ENCODE data around the gene EEF2KMT.
"Not testable (repeated sequence)": the region's sequence is repeated elsewhere in the genome, so short reads cannot be mapped to it uniquely, and the experiment has no call there.

Gene EEF2KMT

GRCh38 chr16:5095145-5095830, 2.3 kb downstream of the EEF2KMT start:
- DNase-seq (ENCODE audit: low spot score): not testable (repeated sequence)

GRCh38 chr16:5093746-5094145, 3.8 kb downstream of the EEF2KMT start:
- not testable (repeated sequence) for DNase-seq (ENCODE audit: low spot score)

- not testable (repeated sequence) for DNase-seq (ENCODE audit: low spot score)
Measured at GRCh38 chr16:5093081-5093480, 4.5 kb downstream of the EEF2KMT start.

- DNase-seq (ENCODE audit: low spot score): not testable (repeated sequence)
Measured at GRCh38 chr16:5090592-5090991, 7.0 kb downstream of the EEF2KMT start.

- not testable (repeated sequence) for DNase-seq (ENCODE audit: low spot score)
Measured at GRCh38 chr16:5089911-5090555, 7.6 kb downstream of the EEF2KMT start.

GRCh38 chr16:5088936-5089335, 8.7 kb downstream of the EEF2KMT start:
- not testable (repeated sequence) for DNase-seq (ENCODE audit: low spot score)

- DNase-seq (ENCODE audit: low spot score): not testable (repeated sequence)
Measured at GRCh38 chr16:5088086-5088790, 9.4 kb downstream of the EEF2KMT start.

- not testable (repeated sequence) for DNase-seq (ENCODE audit: low spot score)
Measured at GRCh38 chr16:5085716-5086115, 11.9 kb downstream of the EEF2KMT start.

- peak; percentile 55 for DNase-seq (ENCODE audit: low spot score)
Measured at GRCh38 chr16:5084802-5085201, 12.8 kb downstream of the EEF2KMT start.

GRCh38 chr16:5084099-5084731, 13.4 kb downstream of the EEF2KMT start:
- not testable (repeated sequence) for DNase-seq (ENCODE audit: low spot score)

GRCh38 chr16:5083646-5084045, 13.9 kb downstream of the EEF2KMT start:
- not testable (repeated sequence) for DNase-seq (ENCODE audit: low spot score)

GRCh38 chr16:5080996-5081395, 16.6 kb downstream of the EEF2KMT start:
- DNase-seq (ENCODE audit: low spot score): not testable (repeated sequence)

GRCh38 chr16:5080461-5080860, 17.1 kb downstream of the EEF2KMT start:
- DNase-seq (ENCODE audit: low spot score): not testable (repeated sequence)

- no peak for DNase-seq (ENCODE audit: low spot score)
Measured at GRCh38 chr16:5078626-5079025, 19.0 kb downstream of the EEF2KMT start.

GRCh38 chr16:5077304-5077703, 20.3 kb downstream of the EEF2KMT start:
- DNase-seq (ENCODE audit: low spot score): no peak

GRCh38 chr16:5075637-5076036, 22.0 kb downstream of the EEF2KMT start:
- DNase-seq (ENCODE audit: low spot score): peak; percentile 33

- not testable (repeated sequence) for DNase-seq (ENCODE audit: low spot score)
Measured at GRCh38 chr16:5073771-5074170, 23.8 kb downstream of the EEF2KMT start.

- no peak for DNase-seq (ENCODE audit: low spot score)
Measured at GRCh38 chr16:5073279-5073629, 24.3 kb downstream of the EEF2KMT start.

- DNase-seq (ENCODE audit: low spot score): no peak
Measured at GRCh38 chr16:5072334-5073278, 25.0 kb downstream of the EEF2KMT start.

- peak; percentile 81 for DNase-seq (ENCODE audit: low spot score)
Measured at GRCh38 chr16:5071681-5072333, 25.8 kb downstream of the EEF2KMT start, which contains the start of gene ALG1. Gene ALG1, plus strand, starts transcription at chr16:5071843. Its CDS starts 7 bp downstream, at chr16:5071850.

GRCh38 chr16:5071341-5071680, 26.3 kb downstream of the EEF2KMT start:
- DNase-seq (ENCODE audit: low spot score): no peak
